Activated naive CD8-positive, alpha-beta T cell treated with anti-CD3 and anti-CD28 coated beads, Interleukin-2, amount 10 ng/mL, durations not matched to agents 7 days and 5 days (primary cell): Measurements from ENCODE around the gene TMEM208. TPM values are rescaled to one million over a fixed set of nuclear protein-coding genes. Genes with fewer than 3 reads are reported as not detected.

Experiments used
- ATAC-seq: fragments of 150-1000 bp; cut with Tn5 transposase; one replicate; pipeline ENCODE4 v1.10.0; 2021; ENCODE audit warnings: low read depth, moderate library complexity
- POLR2A ChIA-PET: fragments of 350-600 bp; sonication (Branson Sonifier 250); formaldehyde crosslinking; loops from one replicate; lab custom pipeline; 2021; ENCODE audit warnings: antibody characterized with exemption; lab: Charles Lee
- DNase-seq: peaks from one replicate; pipeline ENCODE4 v3.0.0; 2021
- H3K27ac Mint-ChIP-seq: one replicate; pipeline ENCODE4 v1.8.0; 2022; ENCODE audit warnings: mild to moderate bottlenecking, mixed read lengths
- H3K27me3 Mint-ChIP-seq: one replicate; pipeline ENCODE4 v1.8.0; 2022; ENCODE audit warnings: mild to moderate bottlenecking, moderate library complexity, mixed read lengths
- H3K36me3 Mint-ChIP-seq: one replicate; pipeline ENCODE4 v1.8.0; 2021; ENCODE audit warnings: mild to moderate bottlenecking, mixed read lengths
- H3K4me1 Mint-ChIP-seq: one replicate; pipeline ENCODE4 v1.8.0; 2021; ENCODE audit warnings: mixed read lengths
- H3K4me3 Mint-ChIP-seq: one replicate; pipeline ENCODE4 v1.8.0; 2022; ENCODE audit warnings: mild to moderate bottlenecking, moderate library complexity, mixed read lengths
- H3K9me3 Mint-ChIP-seq: one replicate; pipeline ENCODE4 v1.8.0; 2021; ENCODE audit warnings: mixed read lengths
- total RNA-seq, 2 experiments: library from RNA; stranded (reverse); gene quantifications; one replicate each; pipeline ENCODE4 v1.2.3, GENCODE V29; 2021

Gene TMEM208
- total RNA-seq, 2 experiments from 2014 or later: 30.3 to 30.5 TPM

GRCh38 chr16:67196881-67197280, 30.0 kb upstream of the TMEM208 start:
- no peaks in the 10 kb centered on the region for H3K27me3 Mint-ChIP-seq
- ATAC-seq: no peak
- H3K9me3 Mint-ChIP-seq: no peaks in the 10 kb centered on the region
- POLR2A ChIA-PET: interaction anchor here (0.9 kb wide), 1 partner anchor 150 kb away, joined by 5 read pairs; no protein-coding TSS in a partner anchor
- peaks cover 26% of the 10 kb centered on the region for H3K4me1 Mint-ChIP-seq
- peaks cover 19% of the 10 kb centered on the region for H3K36me3 Mint-ChIP-seq
- no peak overlapping the region for H3K4me3 Mint-ChIP-seq
- DNase-seq: no peak
- peak overlapping the region; percentile 8 for H3K27ac Mint-ChIP-seq

GRCh38 chr16:67197704-67198103, 29.2 kb upstream of the TMEM208 start:
- Mint-ChIP-seq H3K4me1 (peaks cover 23% of the 10 kb centered on the region), H3K36me3 (peaks cover 17% of the 10 kb centered on the region), H3K27me3 (no peaks in the 10 kb centered on the region), H3K27ac (no peak overlapping the region), H3K9me3 (no peaks in the 10 kb centered on the region), H3K4me3 (no peak overlapping the region)
- POLR2A ChIA-PET: interaction anchor here (0.9 to 1.6 kb wide), 3 partner anchors 11 to 151 kb away, joined by 3 to 8 read pairs (median 5); partner anchors contain the start of gene TMEM208
- ATAC-seq (no peak), DNase-seq (no peak)

- DNase-seq (no peak), ATAC-seq (peak; percentile 35)
- no peak overlapping the region for H3K4me3 Mint-ChIP-seq
- H3K27me3 Mint-ChIP-seq: no peaks in the 10 kb centered on the region
- peaks cover 15% of the 10 kb centered on the region for H3K36me3 Mint-ChIP-seq
- no peak overlapping the region for H3K27ac Mint-ChIP-seq
- no peaks in the 10 kb centered on the region for H3K9me3 Mint-ChIP-seq
- peaks cover 17% of the 10 kb centered on the region for H3K4me1 Mint-ChIP-seq
- POLR2A ChIA-PET: interaction anchor here (1.0 to 1.6 kb wide), 2 partner anchors 10 to 29 kb away, joined by 3 to 8 read pairs; partner anchors contain the start of gene TMEM208
These were observed 28.6 kb upstream of the TMEM208 start for GRCh38 chr16:67198238-67198734.

GRCh38 chr16:67199011-67199807, 27.7 kb upstream of the TMEM208 start, which contains the start of gene ELMO3:
TSS of gene ELMO3 (plus strand) at chr16:67199131. CDS start at chr16:67199327, 196 bp downstream.
- Mint-ChIP-seq H3K9me3 (no peaks in the 10 kb centered on the region), H3K27ac (no peak within 1 kb of the TSS), H3K36me3 (peaks cover 15% of the 10 kb centered on the region), H3K27me3 (no peaks in the 10 kb centered on the region), H3K4me1 (peaks cover 9% of the 10 kb centered on the region), H3K4me3 (no peak within 1 kb of the TSS)
- POLR2A ChIA-PET: no interaction called here
- DNase-seq (no peak), ATAC-seq (no peak)

GRCh38 chr16:67199808-67200198, 27.1 kb upstream of the TMEM208 start:
- Mint-ChIP-seq H3K9me3 (no peaks in the 10 kb centered on the region), H3K4me1 (peaks cover 9% of the 10 kb centered on the region), H3K4me3 (no peak overlapping the region), H3K27me3 (no peaks in the 10 kb centered on the region), H3K27ac (no peak overlapping the region), H3K36me3 (peaks cover 15% of the 10 kb centered on the region)
- POLR2A ChIA-PET: no interaction called here
- ATAC-seq: no peak
- no peak for DNase-seq

GRCh38 chr16:67200491-67200890, 26.4 kb upstream of the TMEM208 start:
- ATAC-seq (no peak), DNase-seq (no peak)
- Mint-ChIP-seq H3K9me3 (no peaks in the 10 kb centered on the region), H3K27me3 (no peaks in the 10 kb centered on the region), H3K4me1 (peaks cover 9% of the 10 kb centered on the region), H3K27ac (no peak overlapping the region), H3K4me3 (no peak overlapping the region), H3K36me3 (peaks cover 15% of the 10 kb centered on the region)
- POLR2A ChIA-PET: no interaction called here

GRCh38 chr16:67201411-67202345, 25.3 kb upstream of the TMEM208 start:
- Mint-ChIP-seq H3K27me3 (no peaks in the 10 kb centered on the region), H3K27ac (no peak overlapping the region), H3K9me3 (no peaks in the 10 kb centered on the region), H3K4me1 (peaks cover 6% of the 10 kb centered on the region), H3K4me3 (no peak overlapping the region), H3K36me3 (peaks cover 6% of the 10 kb centered on the region)
- no peak for DNase-seq
- POLR2A ChIA-PET: no interaction called here
- ATAC-seq: no peak

GRCh38 chr16:67202426-67202825, 24.5 kb upstream of the TMEM208 start:
- H3K4me1 Mint-ChIP-seq: peaks cover 6% of the 10 kb centered on the region
- ATAC-seq: no peak
- no peak for DNase-seq
- H3K27me3 Mint-ChIP-seq: no peaks in the 10 kb centered on the region
- H3K36me3 Mint-ChIP-seq: peaks cover 2% of the 10 kb centered on the region
- no peak overlapping the region for H3K27ac Mint-ChIP-seq
- H3K4me3 Mint-ChIP-seq: no peak overlapping the region
- no peaks in the 10 kb centered on the region for H3K9me3 Mint-ChIP-seq
- POLR2A ChIA-PET: interaction anchor here (0.6 kb wide), 1 partner anchor 44 kb away, joined by 3 read pairs; no protein-coding TSS in a partner anchor

GRCh38 chr16:67202956-67203493, 23.9 kb upstream of the TMEM208 start:
- DNase-seq: no peak
- no peak overlapping the region for H3K27ac Mint-ChIP-seq
- no peak overlapping the region for H3K4me3 Mint-ChIP-seq
- H3K9me3 Mint-ChIP-seq: no peaks in the 10 kb centered on the region
- H3K4me1 Mint-ChIP-seq: peaks cover 6% of the 10 kb centered on the region
- H3K36me3 Mint-ChIP-seq: peaks cover 2% of the 10 kb centered on the region
- H3K27me3 Mint-ChIP-seq: no peaks in the 10 kb centered on the region
- POLR2A ChIA-PET: interaction anchor here (0.6 kb wide), 1 partner anchor 44 kb away, joined by 3 read pairs; no protein-coding TSS in a partner anchor
- no peak for ATAC-seq

- H3K27me3 Mint-ChIP-seq: no peaks in the 10 kb centered on the region
- peaks cover 2% of the 10 kb centered on the region for H3K36me3 Mint-ChIP-seq
- DNase-seq (no peak), ATAC-seq (no peak)
- H3K4me3 Mint-ChIP-seq: no peak overlapping the region
- H3K27ac Mint-ChIP-seq: no peak overlapping the region
- POLR2A ChIA-PET: interaction anchor here (0.7 kb wide), 1 partner anchor 11 kb away, joined by 3 read pairs; no protein-coding TSS in a partner anchor
- peaks cover 2% of the 10 kb centered on the region for H3K4me1 Mint-ChIP-seq
- no peaks in the 10 kb centered on the region for H3K9me3 Mint-ChIP-seq
These were observed 22.9 kb upstream of the TMEM208 start for GRCh38 chr16:67204076-67204475.

GRCh38 chr16:67206129-67206837, 20.6 kb upstream of the TMEM208 start:
- H3K4me3 Mint-ChIP-seq: no peak overlapping the region
- POLR2A ChIA-PET: interaction anchor here (1.0 kb wide), 1 partner anchor 21 kb away, joined by 4 read pairs; the partner anchor contains the start of gene TMEM208
- H3K27me3 Mint-ChIP-seq: no peaks in the 10 kb centered on the region
- no peak for DNase-seq
- no peak for ATAC-seq
- no peaks in the 10 kb centered on the region for H3K36me3 Mint-ChIP-seq
- H3K4me1 Mint-ChIP-seq: peaks cover 3% of the 10 kb centered on the region
- H3K27ac Mint-ChIP-seq: no peak overlapping the region
- no peaks in the 10 kb centered on the region for H3K9me3 Mint-ChIP-seq

- Mint-ChIP-seq H3K4me3 (no peak overlapping the region), H3K4me1 (peaks cover 3% of the 10 kb centered on the region), H3K27me3 (no peaks in the 10 kb centered on the region), H3K27ac (no peak overlapping the region), H3K9me3 (no peaks in the 10 kb centered on the region), H3K36me3 (no peaks in the 10 kb centered on the region)
- no peak for DNase-seq
- ATAC-seq: no peak
- POLR2A ChIA-PET: interaction anchor here (1.0 kb wide), 1 partner anchor 20 kb away, joined by 4 read pairs; the partner anchor contains the start of gene TMEM208
These were observed 20.1 kb upstream of the TMEM208 start for GRCh38 chr16:67206838-67207248.
